GM23338 (cell line): Measurements from ENCODE around the gene KYAT1. TPM values are rescaled to one million over a fixed set of nuclear protein-coding genes. Genes with fewer than 3 reads are reported as not detected.
A peak's percentile ranks its signal among the peaks of the same experiment; 100 is the strongest.

Experiments
- ATAC-seq: fragments of 200-7000 bp; cut with Tn5 transposase; 3 replicates; pipeline ENCODE4 v1.9.1; 2020
- DNase-seq: peaks from one replicate; pipeline ENCODE4 v3.0.0-alpha.2; 2015; ENCODE audit warnings: low spot score
- H2AFZ ChIP-seq: fragments of 200-600 bp; sonication (generic); 2 replicates; pipeline ENCODE4 v1.8.0; 2016; ENCODE audit warnings: antibody characterized with exemption, mild to moderate bottlenecking, moderate library complexity
- H3F3A ChIP-seq: fragments of 200-600 bp; sonication (generic); replicated peaks from 2 replicates; pipeline ENCODE4 v1.8.0; 2017; ENCODE audit warnings: antibody characterized with exemption, mixed run types, low read depth
- H3K27ac ChIP-seq: fragments of 200-600 bp; sonication (generic); 2 replicates; pipeline ENCODE4 v1.6.1; 2016; ENCODE audit warnings: low read depth
- H3K27me3 ChIP-seq: fragments of 200-600 bp; sonication (generic); 2 replicates; pipeline ENCODE4 v1.8.0; 2016; ENCODE audit warnings: mild to moderate bottlenecking, mixed run types, moderate library complexity; ENCODE audit not compliant: insufficient read depth
- H3K36me3 ChIP-seq: fragments of 200-600 bp; sonication (generic); 2 replicates; pipeline ENCODE4 v1.8.0; 2016; ENCODE audit warnings: mild to moderate bottlenecking; ENCODE audit not compliant: insufficient read depth
- H3K4me1 ChIP-seq: fragments of 200-600 bp; sonication (generic); 2 replicates; pipeline ENCODE4 v1.8.0; 2016; ENCODE audit warnings: mild to moderate bottlenecking, moderate library complexity; ENCODE audit not compliant: insufficient read depth
- H3K4me2 ChIP-seq: fragments of 200-600 bp; sonication (generic); 2 replicates; pipeline ENCODE4 v1.7.1; 2017; ENCODE audit warnings: mixed run types
- H3K4me3 ChIP-seq: fragments of 200-600 bp; sonication (generic); 2 replicates; pipeline ENCODE4 v1.6.1; 2016; ENCODE audit warnings: mixed run types
- H3K79me2 ChIP-seq: fragments of 200-600 bp; sonication (generic); replicated peaks from 2 replicates; pipeline ENCODE4 v1.8.0; 2017; ENCODE audit warnings: mild to moderate bottlenecking; ENCODE audit not compliant: insufficient read depth
- H3K9me2 ChIP-seq: fragments of 200-600 bp; sonication (generic); 2 replicates; pipeline ENCODE4 v1.8.0; 2017; ENCODE audit not compliant: insufficient read depth
- H4K20me1 ChIP-seq: fragments of 200-600 bp; sonication (generic); replicated peaks from 2 replicates; pipeline ENCODE4 v1.8.0; 2017; ENCODE audit warnings: mild to moderate bottlenecking; ENCODE audit not compliant: insufficient read depth
- H3K27ac Mint-ChIP-seq: 2 replicates; pipeline ENCODE4 v1.8.0; 2020; ENCODE audit warnings: inconsistent platforms, mild to moderate bottlenecking, moderate library complexity, mixed read lengths
- H3K27me3 Mint-ChIP-seq: 3 replicates; pipeline ENCODE4 v1.8.0; 2022; ENCODE audit warnings: low read depth, mild to moderate bottlenecking, moderate library complexity, mixed read lengths, inconsistent platforms; ENCODE audit not compliant: insufficient read depth, poor library complexity
- H3K36me3 Mint-ChIP-seq: 3 replicates; pipeline ENCODE4 v1.8.0; 2021; ENCODE audit warnings: low read depth, mild to moderate bottlenecking, inconsistent platforms, moderate library complexity, mixed read lengths
- H3K4me1 Mint-ChIP-seq: 3 replicates; pipeline ENCODE4 v1.8.0; 2020; ENCODE audit warnings: mild to moderate bottlenecking, inconsistent platforms, mixed read lengths
- H3K4me3 Mint-ChIP-seq: 3 replicates; pipeline ENCODE4 v1.8.0; 2021; ENCODE audit warnings: moderate library complexity, mild to moderate bottlenecking, inconsistent platforms, mixed read lengths
- H3K9me3 Mint-ChIP-seq: 3 replicates; pipeline ENCODE4 v1.8.0; 2020; ENCODE audit warnings: moderate library complexity, mild to moderate bottlenecking, inconsistent platforms, mixed read lengths
- NANOG ChIP-seq: IDR thresholded peaks from 2 replicates; pipeline ENCODE4 v1.6.1; 2016; ENCODE audit warnings: antibody characterized with exemption, borderline replicate concordance
- STAT1 ChIP-seq: IDR thresholded peaks from one replicate; pipeline ENCODE4 v1.6.1; 2016; ENCODE audit warnings: antibody characterized with exemption; ENCODE audit not compliant: unreplicated experiment
- ZNF114 ChIP-seq: fragments of 250-450 bp; sonication (Bioruptor Pico); IDR thresholded peaks from 2 replicates; pipeline ENCODE4 v1.5.0; 2020; ENCODE audit warnings: mild to moderate bottlenecking, moderate library complexity
- ZNF331 ChIP-seq: fragments of 250-450 bp; sonication (Bioruptor Pico); IDR thresholded peaks from 2 replicates; pipeline ENCODE4 v1.5.0; 2020; ENCODE audit warnings: low read depth, mild to moderate bottlenecking, moderate library complexity
- polyA plus RNA-seq: library from polyadenylated mRNA; unstranded; fragments of >200 nt; fragmentation: Nextera tagmentation; extraction: Ambion mirVana; gene quantifications from 2 replicates; pipeline ENCODE4 v1.2.1, GENCODE V29; 2016
- total RNA-seq: library from RNA; depleted of rRNA; stranded (reverse); fragments of >200 nt; shearing (Covaris generic); gene quantifications from 2 replicates; pipeline ENCODE4 v1.2.3, GENCODE V29; 2014
- TF ChIP-seq, protein P1 (sequence below): IDR thresholded peaks from 2 replicates; pipeline ENCODE4 v1.6.1; 2016; ENCODE audit warnings: antibody characterized with exemption
- TF ChIP-seq, protein P2 (sequence below): fragments of 250-450 bp; sonication (Bioruptor Pico); IDR thresholded peaks from 2 replicates; pipeline ENCODE4 v1.5.0; 2020; ENCODE audit warnings: mild to moderate bottlenecking, moderate library complexity

KYAT1 gene
- total and polyA plus RNA-seq, 2 experiments from 2014 or later, result 26.1 to 34.0 TPM

DNA sequence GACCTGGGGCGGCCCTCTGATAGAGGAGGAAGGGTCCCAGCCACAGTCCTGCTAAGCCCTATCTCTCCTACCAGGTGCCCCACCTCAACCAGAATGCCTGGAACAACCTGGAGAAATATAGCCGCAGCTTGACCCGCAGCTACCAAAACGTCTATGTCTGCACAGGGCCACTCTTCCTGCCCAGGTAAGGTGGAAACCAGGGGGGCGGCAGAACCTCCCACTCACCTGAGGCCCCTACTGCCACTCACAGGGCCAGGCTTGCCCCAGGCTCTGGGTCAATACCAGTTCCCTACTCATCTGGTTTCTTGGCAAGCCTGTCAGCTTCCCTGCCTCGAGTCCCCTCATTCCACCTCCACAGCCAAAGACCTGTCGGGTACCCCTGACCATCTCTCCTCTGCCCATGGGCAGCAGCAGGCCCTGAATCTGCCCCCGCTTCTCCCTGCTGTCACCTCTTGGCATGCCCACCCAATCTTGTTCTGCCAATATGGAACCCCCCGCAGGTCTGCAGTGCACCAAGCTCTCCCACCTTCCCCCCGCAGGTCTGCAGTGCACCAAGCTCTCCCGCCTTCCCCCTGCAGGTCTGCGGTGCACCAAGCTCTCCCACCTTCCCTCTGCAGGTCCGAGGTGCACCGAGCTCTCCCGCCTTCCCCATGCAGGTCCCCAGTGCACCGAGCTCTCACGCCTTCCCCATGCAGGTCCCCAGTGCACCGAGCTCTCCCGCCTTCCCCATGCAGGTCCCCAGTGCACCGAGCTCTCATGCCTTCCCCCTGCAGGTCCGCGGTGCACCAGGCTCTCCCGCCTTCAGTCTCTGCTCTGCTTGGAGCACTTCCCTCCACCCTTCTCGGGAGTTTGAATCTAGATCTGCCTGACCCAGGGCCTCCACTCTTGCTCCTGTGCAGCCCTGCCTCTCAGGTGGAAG lies 60.8 kb downstream of the KYAT1 start:
- 0 out of 2 replicates have a peak overlapping the region, but pooled peaks have one; percentile 44 for H3K27ac Mint-ChIP-seq
- Histone ChIP-seq H3K36me3 (peaks cover 13% of the 10 kb centered on the region; the same call in 1 of the 2 replicates), H3K27ac (no peak overlapping the region), H3K9me2 (no peaks in the 10 kb centered on the region), H3K27me3 (no peaks in the 10 kb centered on the region; the same call in 1 of the 2 replicates), H3K4me3 (no peak overlapping the region), H3K4me2 (no peak overlapping the region), H2AFZ (no peak overlapping the region), H4K20me1 (peaks cover 15% of the 10 kb centered on the region), H3K4me1 (no peaks in the 10 kb centered on the region; the same call in 1 of the 2 replicates), H3K79me2 (no peaks in the 10 kb centered on the region), H3F3A (peaks cover 6% of the 10 kb centered on the region)
- DNase-seq (no peak), ATAC-seq (no peak)
- H3K36me3 Mint-ChIP-seq, result peaks cover 39% of the 10 kb centered on the region
- TF ChIP-seq, protein P1, sequence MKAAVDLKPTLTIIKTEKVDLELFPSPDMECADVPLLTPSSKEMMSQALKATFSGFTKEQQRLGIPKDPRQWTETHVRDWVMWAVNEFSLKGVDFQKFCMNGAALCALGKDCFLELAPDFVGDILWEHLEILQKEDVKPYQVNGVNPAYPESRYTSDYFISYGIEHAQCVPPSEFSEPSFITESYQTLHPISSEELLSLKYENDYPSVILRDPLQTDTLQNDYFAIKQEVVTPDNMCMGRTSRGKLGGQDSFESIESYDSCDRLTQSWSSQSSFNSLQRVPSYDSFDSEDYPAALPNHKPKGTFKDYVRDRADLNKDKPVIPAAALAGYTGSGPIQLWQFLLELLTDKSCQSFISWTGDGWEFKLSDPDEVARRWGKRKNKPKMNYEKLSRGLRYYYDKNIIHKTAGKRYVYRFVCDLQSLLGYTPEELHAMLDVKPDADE, result no peak
- H3K4me3 Mint-ChIP-seq, result no peak overlapping the region; the same call in 2 of the 3 replicates
- peaks cover 12% of the 10 kb centered on the region; the same call in 2 of the 3 replicates for H3K4me1 Mint-ChIP-seq
- peaks cover 31% of the 10 kb centered on the region for H3K27me3 Mint-ChIP-seq
- no peaks in the 10 kb centered on the region for H3K9me3 Mint-ChIP-seq

DNA sequence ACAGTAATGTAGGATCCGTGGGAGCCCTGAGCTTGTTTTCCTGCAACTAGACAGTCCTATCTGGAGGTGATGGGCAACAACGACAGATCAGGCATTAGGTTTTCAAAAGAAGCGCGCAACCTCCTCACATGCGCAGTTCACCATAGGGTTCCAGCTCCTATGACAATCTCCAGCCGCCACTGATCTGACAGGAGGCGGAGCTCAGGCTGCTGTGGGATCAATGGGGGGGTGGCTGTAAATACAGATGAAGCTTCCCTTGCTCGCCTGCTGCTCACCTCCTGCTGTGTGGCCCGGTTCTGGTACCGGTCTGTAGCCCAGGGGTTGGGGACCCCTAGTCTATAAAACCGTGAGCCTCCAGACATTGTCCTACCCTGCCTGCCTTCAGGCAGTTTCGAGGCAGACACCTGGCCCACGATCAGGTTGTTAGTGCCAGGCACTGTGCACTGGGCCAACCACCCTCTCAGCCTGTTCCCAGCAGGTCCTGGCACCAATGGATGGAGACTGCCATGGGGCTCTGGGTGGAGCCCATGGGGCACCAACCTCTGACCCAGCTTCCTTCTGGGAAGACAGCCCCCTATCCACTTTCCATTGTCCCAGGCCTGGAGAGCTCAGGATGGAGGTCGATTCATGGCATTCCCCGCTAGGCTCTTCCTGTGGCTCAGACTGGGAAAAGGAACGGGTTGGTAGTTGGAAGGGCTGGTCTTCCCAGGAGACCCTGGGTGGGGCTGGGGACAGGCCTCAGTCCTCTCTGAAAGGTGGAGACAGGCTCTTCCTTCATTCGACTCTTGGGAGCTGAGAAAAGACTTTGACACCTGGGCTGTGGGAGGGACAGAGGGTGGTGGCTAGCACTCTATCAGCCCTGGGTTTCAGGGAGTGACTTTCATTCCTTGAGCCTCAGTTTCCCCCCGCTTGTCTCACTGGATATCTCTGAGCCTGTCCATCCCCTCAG lies 61.8 kb downstream of the KYAT1 start:
- H3K79me2 ChIP-seq, result no peaks in the 10 kb centered on the region
- no peaks in the 10 kb centered on the region; the same call in 1 of the 2 replicates for H3K27me3 ChIP-seq
- H3K4me3 ChIP-seq, result peak overlapping the region; percentile 68
- peaks cover 30% of the 10 kb centered on the region for H3K36me3 Mint-ChIP-seq
- DNase-seq, result no peak
- H3K9me3 Mint-ChIP-seq, result no peaks in the 10 kb centered on the region
- peaks cover 4% of the 10 kb centered on the region; the same call in 1 of the 2 replicates for H3K36me3 ChIP-seq
- peak overlapping the region; percentile 88 for H3K4me2 ChIP-seq
- H2AFZ ChIP-seq, result no peak overlapping the region
- no peak for ATAC-seq
- H3K27ac ChIP-seq, result no peak overlapping the region
- H3K27me3 Mint-ChIP-seq, result peaks cover 35% of the 10 kb centered on the region
- peaks cover 12% of the 10 kb centered on the region; the same call in 2 of the 3 replicates for H3K4me1 Mint-ChIP-seq
- peaks cover 15% of the 10 kb centered on the region for H4K20me1 ChIP-seq
- no peaks in the 10 kb centered on the region for H3K9me2 ChIP-seq
- H3K4me3 Mint-ChIP-seq, result peak overlapping the region; percentile 78
- peaks cover 6% of the 10 kb centered on the region for H3F3A ChIP-seq
- no peak overlapping the region for H3K27ac Mint-ChIP-seq
- H3K4me1 ChIP-seq, result no peaks in the 10 kb centered on the region; the same call in 1 of the 2 replicates
- TF ChIP-seq STAT1, result no peak
- TF ChIP-seq, protein P1, result no peak
- no peak for TF ChIP-seq NANOG
- TF ChIP-seq ZNF114 (CRISPR knock-in tag), result no peak
- TF ChIP-seq ZNF331 (CRISPR knock-in tag), result no peak
- TF ChIP-seq, protein P2, sequence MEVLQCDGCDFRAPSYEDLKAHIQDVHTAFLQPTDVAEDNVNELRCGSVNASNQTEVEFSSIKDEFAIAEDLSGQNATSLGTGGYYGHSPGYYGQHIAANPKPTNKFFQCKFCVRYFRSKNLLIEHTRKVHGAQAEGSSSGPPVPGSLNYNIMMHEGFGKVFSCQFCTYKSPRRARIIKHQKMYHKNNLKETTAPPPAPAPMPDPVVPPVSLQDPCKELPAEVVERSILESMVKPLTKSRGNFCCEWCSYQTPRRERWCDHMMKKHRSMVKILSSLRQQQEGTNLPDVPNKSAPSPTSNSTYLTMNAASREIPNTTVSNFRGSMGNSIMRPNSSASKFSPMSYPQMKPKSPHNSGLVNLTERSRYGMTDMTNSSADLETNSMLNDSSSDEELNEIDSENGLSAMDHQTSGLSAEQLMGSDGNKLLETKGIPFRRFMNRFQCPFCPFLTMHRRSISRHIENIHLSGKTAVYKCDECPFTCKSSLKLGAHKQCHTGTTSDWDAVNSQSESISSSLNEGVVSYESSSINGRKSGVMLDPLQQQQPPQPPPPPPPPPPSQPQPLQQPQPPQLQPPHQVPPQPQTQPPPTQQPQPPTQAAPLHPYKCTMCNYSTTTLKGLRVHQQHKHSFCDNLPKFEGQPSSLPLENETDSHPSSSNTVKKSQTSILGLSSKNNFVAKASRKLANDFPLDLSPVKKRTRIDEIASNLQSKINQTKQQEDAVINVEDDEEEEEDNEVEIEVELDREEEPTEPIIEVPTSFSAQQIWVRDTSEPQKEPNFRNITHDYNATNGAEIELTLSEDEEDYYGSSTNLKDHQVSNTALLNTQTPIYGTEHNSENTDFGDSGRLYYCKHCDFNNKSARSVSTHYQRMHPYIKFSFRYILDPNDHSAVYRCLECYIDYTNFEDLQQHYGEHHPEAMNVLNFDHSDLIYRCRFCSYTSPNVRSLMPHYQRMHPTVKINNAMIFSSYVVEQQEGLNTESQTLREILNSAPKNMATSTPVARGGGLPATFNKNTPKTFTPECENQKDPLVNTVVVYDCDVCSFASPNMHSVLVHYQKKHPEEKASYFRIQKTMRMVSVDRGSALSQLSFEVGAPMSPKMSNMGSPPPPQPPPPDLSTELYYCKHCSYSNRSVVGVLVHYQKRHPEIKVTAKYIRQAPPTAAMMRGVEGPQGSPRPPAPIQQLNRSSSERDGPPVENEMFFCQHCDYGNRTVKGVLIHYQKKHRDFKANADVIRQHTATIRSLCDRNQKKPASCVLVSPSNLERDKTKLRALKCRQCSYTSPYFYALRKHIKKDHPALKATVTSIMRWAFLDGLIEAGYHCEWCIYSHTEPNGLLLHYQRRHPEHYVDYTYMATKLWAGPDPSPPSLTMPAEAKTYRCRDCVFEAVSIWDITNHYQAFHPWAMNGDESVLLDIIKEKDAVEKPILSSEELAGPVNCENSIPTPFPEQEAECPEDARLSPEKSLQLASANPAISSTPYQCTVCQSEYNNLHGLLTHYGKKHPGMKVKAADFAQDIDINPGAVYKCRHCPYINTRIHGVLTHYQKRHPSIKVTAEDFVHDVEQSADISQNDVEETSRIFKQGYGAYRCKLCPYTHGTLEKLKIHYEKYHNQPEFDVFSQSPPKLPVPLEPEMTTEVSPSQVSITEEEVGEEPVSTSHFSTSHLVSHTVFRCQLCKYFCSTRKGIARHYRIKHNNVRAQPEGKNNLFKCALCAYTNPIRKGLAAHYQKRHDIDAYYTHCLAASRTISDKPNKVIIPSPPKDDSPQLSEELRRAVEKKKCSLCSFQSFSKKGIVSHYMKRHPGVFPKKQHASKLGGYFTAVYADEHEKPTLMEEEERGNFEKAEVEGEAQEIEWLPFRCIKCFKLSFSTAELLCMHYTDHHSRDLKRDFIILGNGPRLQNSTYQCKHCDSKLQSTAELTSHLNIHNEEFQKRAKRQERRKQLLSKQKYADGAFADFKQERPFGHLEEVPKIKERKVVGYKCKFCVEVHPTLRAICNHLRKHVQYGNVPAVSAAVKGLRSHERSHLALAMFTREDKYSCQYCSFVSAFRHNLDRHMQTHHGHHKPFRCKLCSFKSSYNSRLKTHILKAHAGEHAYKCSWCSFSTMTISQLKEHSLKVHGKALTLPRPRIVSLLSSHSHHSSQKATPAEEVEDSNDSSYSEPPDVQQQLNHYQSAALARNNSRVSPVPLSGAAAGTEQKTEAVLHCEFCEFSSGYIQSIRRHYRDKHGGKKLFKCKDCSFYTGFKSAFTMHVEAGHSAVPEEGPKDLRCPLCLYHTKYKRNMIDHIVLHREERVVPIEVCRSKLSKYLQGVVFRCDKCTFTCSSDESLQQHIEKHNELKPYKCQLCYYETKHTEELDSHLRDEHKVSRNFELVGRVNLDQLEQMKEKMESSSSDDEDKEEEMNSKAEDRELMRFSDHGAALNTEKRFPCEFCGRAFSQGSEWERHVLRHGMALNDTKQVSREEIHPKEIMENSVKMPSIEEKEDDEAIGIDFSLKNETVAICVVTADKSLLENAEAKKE (CRISPR knock-in tag), result no peak
